H1 (cell line): ENCODE results near the gene TIAL1. TPM values are rescaled to one million over a fixed set of nuclear protein-coding genes. Genes with fewer than 3 reads are reported as not detected.

Experiments used
- CTCF ChIA-PET: fragments of 300-600 bp; sonication (Branson Sonifier 250); formaldehyde crosslinking; loops from one replicate; lab custom pipeline; 2021; ENCODE audit not compliant: partially characterized antibody; lab: Charles Lee
- POLR2A ChIA-PET: fragments of 300-600 bp; sonication (Branson Sonifier 250); formaldehyde crosslinking; loops from one replicate; lab custom pipeline; 2021; ENCODE audit warnings: inconsistent platforms; ENCODE audit not compliant: partially characterized antibody; lab: Charles Lee
- DNase-seq, 2 experiments: peaks; one replicate each; pipeline versions ENCODE4 v3.0.0 to v3.0.0-alpha.2; 2010 to 2022; ENCODE audit warnings: low spot score in 2 of 2, low read depth in 1 of 2, mixed read lengths in 1 of 2
- FAIRE-seq: peaks from 2 replicates; lab custom pipeline; 2011; peaks lifted over from hg19 to GRCh38; lab: Jason Lieb, UNC
- H2AFZ ChIP-seq: 2 replicates; pipeline ENCODE4 v1.8.1; 2012; ENCODE audit warnings: low read length, inconsistent platforms
- H2AK5ac ChIP-seq: 2 replicates; pipeline ENCODE4 v1.6.1; 2013; ENCODE audit warnings: low read depth, low read length
- H2BK120ac ChIP-seq: replicated peaks from 2 replicates; pipeline ENCODE3; 2013; ENCODE audit warnings: low read depth, low read length, inconsistent platforms
- H2BK12ac ChIP-seq: 2 replicates; pipeline ENCODE4 v1.6.1; 2013; ENCODE audit warnings: low read depth, low read length
- H2BK15ac ChIP-seq: 2 replicates; pipeline ENCODE4 v1.6.1; 2013; ENCODE audit warnings: low read length
- H2BK20ac ChIP-seq: 2 replicates; pipeline ENCODE4 v1.6.1; 2013; ENCODE audit warnings: low read length
- H2BK5ac ChIP-seq: 2 replicates; pipeline ENCODE4 v1.6.1; 2013; ENCODE audit warnings: low read depth, low read length
- H3K14ac ChIP-seq: 2 replicates; pipeline ENCODE4 v1.6.1; 2013; ENCODE audit warnings: inconsistent platforms; ENCODE audit not compliant: insufficient read length
- H3K18ac ChIP-seq: 2 replicates; pipeline ENCODE4 v1.6.1; 2013; ENCODE audit warnings: low read length; ENCODE audit errors: extremely low read depth
- H3K23ac ChIP-seq: 2 replicates; pipeline ENCODE4 v1.6.1; 2013; ENCODE audit warnings: inconsistent platforms; ENCODE audit not compliant: insufficient read length
- H3K23me2 ChIP-seq: 2 replicates; pipeline ENCODE4 v1.6.1; 2013; ENCODE audit warnings: low read depth, low read length
- H3K27ac ChIP-seq: 2 replicates; pipeline ENCODE4 v1.6.1; 2011; ENCODE audit warnings: low read depth, low read length, inconsistent platforms
- H3K27me3 ChIP-seq, 4 experiments: replicated peaks in 1 of 4; 1 replicate in 1 of 4; 2 replicates in 3 of 4; pipeline versions ENCODE4 v1.6.1 to v1.8.1; 2011 to 2013; ENCODE audit warnings: low read length in 3 of 4, mild to moderate bottlenecking in 3 of 4, inconsistent platforms in 2 of 4, mixed read lengths in 2 of 4, moderate library complexity in 1 of 4; ENCODE audit not compliant: control insufficient read depth in 3 of 4, insufficient read depth in 3 of 4; ENCODE audit errors: extremely low read depth in 1 of 4
- H3K36me3 ChIP-seq, 4 experiments: 2 replicates each; pipeline versions ENCODE4 v1.6.1 to v1.8.1; 2011 to 2013; ENCODE audit warnings: mild to moderate bottlenecking in 4 of 4, low read length in 3 of 4, moderate library complexity in 2 of 4, control low read depth in 1 of 4, inconsistent platforms in 1 of 4; ENCODE audit not compliant: insufficient read depth in 4 of 4, control insufficient read depth in 2 of 4
- H3K4ac ChIP-seq: replicated peaks from 2 replicates; pipeline ENCODE3; 2013; ENCODE audit warnings: low read length, low read depth, mixed read lengths, inconsistent platforms; ENCODE audit not compliant: insufficient read length
- H3K4me1 ChIP-seq, 4 experiments: replicated peaks in 1 of 4; 1 replicate in 1 of 4; 2 replicates in 3 of 4; pipeline versions ENCODE4 v1.6.1 to v1.8.1; 2011 to 2013; ENCODE audit warnings: low read length in 3 of 4, inconsistent platforms in 2 of 4, mixed read lengths in 1 of 4; ENCODE audit not compliant: insufficient read depth in 4 of 4, control insufficient read depth in 3 of 4
- H3K4me2 ChIP-seq, 2 experiments: 2 replicates each; pipeline versions ENCODE4 v1.6.1 to v1.8.1; 2011 to 2013; ENCODE audit warnings: low read depth in 2 of 2, low read length in 2 of 2, control low read depth in 1 of 2, inconsistent platforms in 1 of 2, mild to moderate bottlenecking in 1 of 2; ENCODE audit not compliant: insufficient read depth in 1 of 2
- H3K4me3 ChIP-seq, 4 experiments: fragments of 200-600, 300-600 bp in 1 of 4; sonication (generic), shearing (Covaris generic), sonication (Bioruptor Twin) in 1 of 4; 2 replicates each; pipeline versions ENCODE4 v1.5.1 to v1.8.1; 2011 to 2016; ENCODE audit warnings: low read length in 4 of 4, low read depth in 3 of 4, control low read depth in 2 of 4, inconsistent platforms in 2 of 4, mild to moderate bottlenecking in 2 of 4, mixed read lengths in 1 of 4, moderate library complexity in 1 of 4; ENCODE audit not compliant: insufficient read depth in 2 of 4; ENCODE audit errors: extremely low read depth in 1 of 4
- H3K56ac ChIP-seq: replicated peaks from 2 replicates; pipeline ENCODE3; 2013; ENCODE audit warnings: low read depth, mild to moderate bottlenecking, mixed read lengths, low read length, inconsistent platforms; ENCODE audit not compliant: insufficient read length
- H3K79me1 ChIP-seq: 2 replicates; pipeline ENCODE4 v1.6.1; 2013; ENCODE audit warnings: low read depth, low read length, control low read depth
- H3K79me2 ChIP-seq, 2 experiments: 2 replicates each; pipeline versions ENCODE4 v1.6.1 to v1.8.1; 2012 to 2013; ENCODE audit warnings: low read length in 2 of 2, mild to moderate bottlenecking in 2 of 2, inconsistent platforms in 1 of 2; ENCODE audit not compliant: insufficient read depth in 2 of 2, control insufficient read depth in 1 of 2
- H3K9ac ChIP-seq, 4 experiments: replicated peaks in 1 of 4; 1 replicate in 1 of 4; 2 replicates in 3 of 4; pipeline versions ENCODE4 v1.6.1 to v1.8.1; 2011 to 2013; ENCODE audit warnings: low read depth in 3 of 4, low read length in 3 of 4, control low read depth in 2 of 4, mild to moderate bottlenecking in 2 of 4, moderate library complexity in 2 of 4, inconsistent platforms in 1 of 4; ENCODE audit errors: extremely low read depth in 1 of 4
- H3K9me3 ChIP-seq, 2 experiments: 2 replicates each; pipeline versions ENCODE4 v1.6.1 to v1.8.1; 2012 to 2013; ENCODE audit warnings: mild to moderate bottlenecking in 2 of 2, moderate library complexity in 2 of 2, control low read depth in 1 of 2, inconsistent platforms in 1 of 2, low read depth in 1 of 2, low read length in 1 of 2, mixed read lengths in 1 of 2; ENCODE audit not compliant: insufficient read depth in 2 of 2
- H4K20me1 ChIP-seq, 2 experiments: replicated peaks in 1 of 2; 2 replicates each; pipeline versions ENCODE3 to v1.8.1; 2011 to 2013; ENCODE audit warnings: inconsistent platforms in 2 of 2, low read length in 2 of 2, mild to moderate bottlenecking in 1 of 2; ENCODE audit not compliant: insufficient read depth in 2 of 2, control insufficient read depth in 1 of 2
- H4K5ac ChIP-seq: 2 replicates; pipeline ENCODE4 v1.6.1; 2013; ENCODE audit warnings: low read length, low read depth, mixed read lengths, inconsistent platforms; ENCODE audit not compliant: insufficient read length
- H4K8ac ChIP-seq: 2 replicates; pipeline ENCODE4 v1.8.0; 2013; ENCODE audit warnings: mild to moderate bottlenecking, moderate library complexity, low read length, inconsistent platforms; ENCODE audit not compliant: insufficient read depth; ENCODE audit errors: extremely low read depth
- H4K91ac ChIP-seq: replicated peaks from 2 replicates; pipeline ENCODE3; 2013; ENCODE audit warnings: low read length, mixed read lengths, inconsistent platforms; ENCODE audit not compliant: insufficient read length
- ASH2L ChIP-seq: fragments of 200-600, 300-600 bp; sonication (generic); IDR thresholded peaks from one replicate; pipeline ENCODE4 v1.7.1; 2017; ENCODE audit warnings: low read length
- BRCA1 ChIP-seq: IDR thresholded peaks from 2 replicates; pipeline ENCODE4 v1.6.1; 2012; ENCODE audit warnings: low read depth, low read length, improper control_type of control experiment
- CHD1 ChIP-seq: IDR thresholded peaks from 2 replicates; pipeline ENCODE4 v1.6.1; 2012; ENCODE audit warnings: low read depth, low read length, improper control_type of control experiment
- EP300 ChIP-seq, 2 experiments: IDR thresholded peaks; 1 replicate in 1 of 2; 2 replicates in 1 of 2; pipeline ENCODE4 v1.6.1; 2011 to 2012; ENCODE audit warnings: low read depth in 2 of 2, low read length in 2 of 2, mild to moderate bottlenecking in 2 of 2, borderline replicate concordance in 1 of 2, inconsistent platforms in 1 of 2, moderate library complexity in 1 of 2
- GABPA ChIP-seq: IDR thresholded peaks from 2 replicates; pipeline ENCODE4 v1.6.1; 2011; ENCODE audit warnings: mild to moderate bottlenecking, low read length, moderate library complexity, borderline replicate concordance; ENCODE audit not compliant: insufficient read depth
- KDM1A ChIP-seq: fragments of 200-600, 300-600 bp; sonication (generic); IDR thresholded peaks from 2 replicates; pipeline ENCODE4 v1.7.1; 2016; ENCODE audit warnings: mild to moderate bottlenecking, low read length, borderline replicate concordance
- KDM4A ChIP-seq: IDR thresholded peaks from one replicate; pipeline ENCODE4 v1.7.1; 2012; ENCODE audit warnings: low read depth, mild to moderate bottlenecking, moderate library complexity, low read length, inconsistent platforms; ENCODE audit not compliant: severe bottlenecking
- MAX ChIP-seq: IDR thresholded peaks from 2 replicates; pipeline ENCODE4 v1.6.1; 2012; ENCODE audit warnings: inconsistent platforms
- NRF1 ChIP-seq: IDR thresholded peaks from 2 replicates; pipeline ENCODE4 v1.6.1; 2011; ENCODE audit warnings: mild to moderate bottlenecking, low read depth, low read length, improper control_type of control experiment
- SIN3A ChIP-seq, 2 experiments: IDR thresholded peaks in 1 of 2; conservative IDR thresholded peaks in 1 of 2; 2 replicates each; pipeline ENCODE4 v1.6.1; 2011 to 2012; ENCODE audit warnings: low read length in 2 of 2, improper control_type of control experiment in 1 of 2, low read depth in 1 of 2, mild to moderate bottlenecking in 1 of 2
- SIRT6 ChIP-seq: IDR thresholded peaks from one replicate; pipeline ENCODE4 v1.7.1; 2012; ENCODE audit warnings: low read length, inconsistent platforms
- SP4 ChIP-seq: IDR thresholded peaks from 2 replicates; pipeline ENCODE4 v1.6.1; 2012; ENCODE audit warnings: low read length, inconsistent platforms
- TAF1 ChIP-seq: IDR thresholded peaks from 2 replicates; pipeline ENCODE4 v1.6.1; 2011; ENCODE audit warnings: mild to moderate bottlenecking, low read depth, low read length
- TEAD4 ChIP-seq: IDR thresholded peaks from 2 replicates; pipeline ENCODE4 v1.6.1; 2012; ENCODE audit warnings: low read depth, low read length, inconsistent platforms, mixed read lengths
- YY1 ChIP-seq: IDR thresholded peaks from 2 replicates; pipeline ENCODE4 v1.6.1; 2011; ENCODE audit warnings: low read depth, mild to moderate bottlenecking, low read length
- WGBS, 2 experiments: shearing (Covaris generic) in 1 of 2; methylation state at CpG; one replicate each; pipeline versions ENCODE4 v1.1.6 to v1.1.7; 2013 to 2015; ENCODE audit warnings: low lambda C conversion rate in 2 of 2, mixed read lengths in 2 of 2, inconsistent platforms in 1 of 2, low coverage in 1 of 2, missing lambda C conversion rate in 1 of 2; ENCODE audit not compliant: insufficient replicate concordance in 2 of 2, insufficient coverage in 1 of 2, insufficient read length in 1 of 2; ENCODE audit errors: extremely low coverage in 1 of 2, missing lambda C conversion rate in 1 of 2; 5-methylcytosine and 5-hydroxymethylcytosine counted together
- polyA plus RNA-seq, 7 experiments: library from polyadenylated mRNA; depleted of rRNA in 3 of 7; stranded (reverse) in 5 of 7; unstranded in 2 of 7; fragments of >200 nt in 5 of 7; fragments of 200-250 nt in 2 of 7; gene quantifications; 1 replicate in 5 of 7; 2 replicates in 1 of 7; 4 replicates in 1 of 7; pipeline versions ENCODE4 v1.2.1 to v1.2.3, GENCODE V29; 2011 to 2013; ENCODE audit warnings: missing spikeins in 2 of 7, mixed read lengths in 2 of 7
- total RNA-seq: library from RNA; stranded (reverse); fragmentation: NEBNext Ultra II Directional; extraction: Animal tissue kit (Norgen Biotek cat#: 25700); gene quantifications from 2 replicates; pipeline ENCODE4 v1.2.1, GENCODE V29; 2021

TIAL1 gene
- total and polyA plus RNA-seq, 2 of the 8 experiments (the other 6 are each of a cell fraction or from before 2014, with no cell fraction given) = 50.4 to 166 TPM

GRCh38 chr10:119613741-119614140, 17.0 kb upstream of the TIAL1 start:
- Histone ChIP-seq H3K23ac (no peak overlapping the region), H2BK120ac (no peak overlapping the region), H2AK5ac (no peak overlapping the region), H4K5ac (no peak overlapping the region), H4K8ac (no peak overlapping the region), H3K79me1 (no peaks in the 10 kb centered on the region), H3K27me3 (no peaks in the 10 kb centered on the region), H3K4me1 (no peaks in the 10 kb centered on the region; a peak in 1 of 7 replicates), H2BK12ac (no peak overlapping the region), H2AFZ (no peak overlapping the region), H3K4ac (no peak overlapping the region), H3K27ac (no peak overlapping the region), H3K18ac (no peak overlapping the region), H3K4me2 (no peak overlapping the region), H3K23me2 (no peaks in the 10 kb centered on the region; the same call in 1 of the 2 replicates), H3K79me2 (no peaks in the 10 kb centered on the region), H2BK20ac (no peak overlapping the region), H3K14ac (no peak overlapping the region), H3K4me3 (no peak overlapping the region), H2BK15ac (no peak overlapping the region), H2BK5ac (no peak overlapping the region), H4K20me1 (no peaks in the 10 kb centered on the region), H3K56ac (no peak overlapping the region), H3K36me3 (no peaks in the 10 kb centered on the region), H3K9ac (no peak overlapping the region), H3K9me3 (no peaks in the 10 kb centered on the region), H4K91ac (no peak overlapping the region)
- ChIA-PET POLR2A (interaction anchor here (1.5 to 1.7 kb wide), 2 partner anchors 9 to 16 kb away, joined by 4 to 5 read pairs; partner anchors contain the start of gene TIAL1), CTCF (interaction anchor here (0.7 to 2.0 kb wide), 8 partner anchors 11 to 137 kb away, joined by 3 to 8 read pairs (median 4); no protein-coding TSS in a partner anchor)
- FAIRE-seq (no peak), DNase-seq (no peak)
- WGBS, 2 experiments = 93% methylated on average over 4 of the region's 6 CpGs; no CpG with 5 or more reads in 1 of the 2 experiments
- no peak for TF ChIP-seq BRCA1
- no peak for TF ChIP-seq MAX
- TF ChIP-seq SIN3A (conservative IDR thresholded peaks at IDR 0.05 in 1 of 2, IDR thresholded peaks at IDR 0.05 in 1 of 2; ENCODE audit: low read depth in 1 of 2, low read length in 2 of 2) = no peak
- no peak for TF ChIP-seq KDM1A
- no peak for TF ChIP-seq NRF1
- no peak for TF ChIP-seq TAF1
- no peak for TF ChIP-seq EP300 (IDR thresholded peaks at IDR 0.05; ENCODE audit: borderline replicate concordance in 1 of 2, low read depth in 2 of 2, low read length in 2 of 2)
- no peak for TF ChIP-seq KDM4A
- no peak for TF ChIP-seq TEAD4
- TF ChIP-seq CHD1 = no peak
- TF ChIP-seq SP4 = no peak
- TF ChIP-seq GABPA = no peak
- no peak for TF ChIP-seq ASH2L
- no peak for TF ChIP-seq YY1
- no peak for TF ChIP-seq SIRT6
